ENCODE results near the gene PRICKLE1. TPM values are rescaled to one million over a fixed set of nuclear protein-coding genes. Genes with fewer than 3 reads are reported as not detected.

PRICKLE1 gene
- total and polyA plus RNA-seq, 2 of the 4 experiments (the other 2 are of a cell fraction): 21.3 to 21.7 TPM

DNA sequence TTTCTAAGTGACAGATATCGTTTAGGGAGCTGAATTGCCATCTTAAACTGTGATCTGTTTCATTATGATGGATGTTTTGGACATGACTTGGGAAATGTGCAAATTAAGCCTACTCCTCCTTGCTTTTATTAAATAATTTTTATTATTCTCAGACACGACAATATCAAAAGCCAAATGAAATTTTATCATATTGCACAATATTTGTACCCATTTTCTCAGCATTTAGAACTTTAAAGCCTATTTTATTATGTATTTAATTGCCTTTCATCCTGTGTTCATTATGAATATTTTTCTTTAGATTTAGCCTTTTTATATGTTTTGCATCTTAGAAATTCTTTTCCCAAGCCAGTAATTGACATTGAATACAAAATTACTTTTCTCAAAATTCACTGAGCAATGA, 160.7 kb downstream of the PRICKLE1 start:
- no peak for ATAC-seq (ENCODE audit: low read depth)

More for the DNA sequence above, 160.7 kb downstream of the PRICKLE1 start:
- intact Hi-C loops (cut with micrococcal nuclease) (no loop called here), in situ Hi-C loops (cut with MboI; ENCODE audit: low sequenced_read_pairs) (no loop called here), dilution Hi-C loops (cut with HindIII; ENCODE audit: low sequenced_read_pairs, unreplicated experiment) (no loop called here)
- H3K4ac ChIP-seq (ENCODE audit: low read depth, low read length): no peak overlapping the region
- no peaks in the 10 kb centered on the region for H3K9me3 ChIP-seq (ENCODE audit: control insufficient read depth, insufficient read depth, low read length)
- H4K8ac ChIP-seq (ENCODE audit: low read depth in 2 of 2, low read length in 2 of 2): no peak overlapping the region
- H2AK9ac ChIP-seq (replicated peaks; ENCODE audit: low read depth, low read length, poor library complexity): no peak overlapping the region
- no peak overlapping the region for H3K4me2 ChIP-seq (ENCODE audit: low read depth, low read length)
- no peak overlapping the region for H2BK120ac ChIP-seq (ENCODE audit: low read depth, low read length)
- H3K4me3 ChIP-seq (ENCODE audit: insufficient read depth, low read depth, low read length): no peak overlapping the region
- H2BK15ac ChIP-seq (ENCODE audit: low read depth, low read length): no peak overlapping the region
- H3K18ac ChIP-seq (ENCODE audit: low read depth, low read length): no peak overlapping the region
- peaks cover 6 to 17% of the 10 kb centered on the region in 2 experiments; a peak in 3 of 4 replicates for H3K79me1 ChIP-seq (ENCODE audit: low read depth in 1 of 2, low read length in 2 of 2)
- H4K20me1 ChIP-seq (ENCODE audit: insufficient read depth, low read length): no peaks in the 10 kb centered on the region
- no peak overlapping the region for H3K23ac ChIP-seq (ENCODE audit: low read depth, low read length)
- WGBS, 2 experiments (ENCODE audit: extremely low coverage in 2 of 2, insufficient read length in 1 of 2): no CpG with 5 or more reads among the region's 2 CpGs
- no peak overlapping the region for H3K9ac ChIP-seq (ENCODE audit: low read depth, low read length)
- POLR2A ChIA-PET (ENCODE audit: unreplicated experiment): no interaction called here
- no peak overlapping the region for H2AFZ ChIP-seq (replicated peaks; ENCODE audit: low read length, poor library complexity)
- no peaks in the 10 kb centered on the region for H3K27me3 ChIP-seq (ENCODE audit: control insufficient read depth, insufficient read depth, low read length)
- DNase-seq: no peak
- H3K9me1 ChIP-seq (ENCODE audit: insufficient read depth, low read length): no peaks in the 10 kb centered on the region; the same call in 1 of the 2 replicates
- CTCF ChIA-PET: interaction anchor here (0.6 kb wide), 1 partner anchor 929 kb away, joined by 3 read pairs; no protein-coding TSS in a partner anchor
- TF ChIP-seq POLR2A (IDR thresholded peaks at IDR 0.05; ENCODE audit: low read depth, low read length) (no peak), CEBPB (IDR thresholded peaks at IDR 0.05; ENCODE audit: low read depth, low read length) (peak; percentile 32; the same call in 1 of the 2 replicates)
- no peak overlapping the region for H4K5ac ChIP-seq (ENCODE audit: low read depth, low read length)
- H2AK5ac ChIP-seq (ENCODE audit: low read depth, low read length): no peak overlapping the region
- H3K4me1 ChIP-seq (ENCODE audit: control insufficient read depth, insufficient read depth, low read length): peaks cover 2% of the 10 kb centered on the region
- H4K91ac ChIP-seq (ENCODE audit: insufficient read depth, low read depth, low read length): no peak overlapping the region
- no peak overlapping the region for H2BK20ac ChIP-seq (ENCODE audit: low read depth, low read length)
- H3K27ac ChIP-seq (ENCODE audit: insufficient read depth, low read length): no peak overlapping the region
- BruUV-seq (replicated peaks): no TSS peak
- H3K56ac ChIP-seq (ENCODE audit: extremely low read depth, insufficient read depth, low read length): no peak overlapping the region
- peaks cover 6% of the 10 kb centered on the region; the same call in 1 of the 2 replicates for H3K36me3 ChIP-seq (ENCODE audit: control insufficient read depth, insufficient read depth, low read length)
- H2BK5ac ChIP-seq (ENCODE audit: low read depth, low read length, poor library complexity, severe bottlenecking): no peak overlapping the region
- H3K14ac ChIP-seq (replicated peaks; ENCODE audit: low read depth, low read length): no peak overlapping the region
